ENCODE results near the gene SND1.

The SND1 gene

DNA sequence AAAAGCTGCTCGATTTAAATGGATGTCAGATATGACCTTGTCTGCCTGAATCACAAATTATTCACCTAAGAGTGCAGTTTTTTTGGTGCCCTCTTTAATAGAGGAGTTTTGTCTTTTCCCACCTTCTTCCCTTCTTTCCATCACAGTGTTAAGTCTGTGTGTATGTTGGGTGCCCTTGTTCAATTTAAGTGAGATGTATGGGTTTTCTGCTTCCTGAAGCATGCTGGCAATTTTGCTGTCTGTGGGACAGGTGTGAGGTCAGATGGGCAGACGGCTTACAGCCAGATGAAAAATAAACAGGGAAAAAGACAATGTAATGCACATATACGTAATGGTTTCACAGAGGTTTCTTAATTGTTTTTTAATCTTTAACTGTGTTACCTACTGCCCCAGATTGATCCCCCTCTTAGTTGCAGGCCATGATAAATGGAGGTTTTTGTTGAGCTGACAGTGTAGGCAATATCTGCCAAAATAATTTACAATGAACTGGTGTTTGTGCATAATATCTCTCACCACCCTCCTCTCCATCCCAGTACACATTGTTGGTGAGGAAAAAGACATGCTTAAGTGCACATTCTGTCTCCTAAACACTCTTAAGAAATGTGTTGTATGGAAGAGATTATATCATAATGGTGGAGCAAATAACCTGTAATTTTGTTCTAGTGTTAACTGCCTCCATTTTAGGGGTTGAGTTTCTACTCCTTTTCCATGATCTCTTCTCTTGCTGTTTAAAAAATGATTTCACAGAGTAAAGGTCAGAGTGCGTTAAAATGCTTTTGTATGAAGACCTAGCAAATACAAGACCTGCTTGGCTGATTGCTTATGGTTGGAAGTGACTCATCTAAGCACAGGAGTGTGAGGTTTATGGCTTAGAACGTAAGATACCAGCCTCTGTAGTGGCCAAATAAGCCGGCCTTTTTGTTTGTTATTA lies 255.4 kb downstream of the SND1 start:
- DNase-seq = no peak
- Histone ChIP-seq H3K4me3 (ENCODE audit: control insufficient read depth in 1 of 7, extremely low read depth in 1 of 7, insufficient read depth in 4 of 7, low read depth in 2 of 7, low read length in 6 of 7) (no peak overlapping the region), H3K27me3 (replicated peaks in 2 of 5; ENCODE audit: control insufficient read depth in 4 of 5, insufficient read depth in 5 of 5, low read length in 4 of 5) (no peaks in the 10 kb centered on the region), H3K4me1 (ENCODE audit: control extremely low read depth in 1 of 4, control insufficient read depth in 4 of 4, insufficient read depth in 4 of 4, low read length in 3 of 4) (peaks cover under 1 to 2% (median under 1%) of the 10 kb centered on the region in 4 experiments), H3K27ac (ENCODE audit: insufficient read depth in 1 of 2, low read depth in 1 of 2, low read length in 2 of 2, poor library complexity in 1 of 2, severe bottlenecking in 2 of 2) (no peak overlapping the region), H3K9me3 (ENCODE audit: control extremely low read depth in 1 of 5, control insufficient read depth in 4 of 5, insufficient read depth in 2 of 5, low read depth in 1 of 5, low read length in 4 of 5) (no peaks in the 10 kb centered on the region), H3K36me3 (ENCODE audit: control insufficient read depth in 4 of 4, insufficient read depth in 4 of 4, low read length in 3 of 4) (peaks cover 4 to 45% (median 7%) of the 10 kb centered on the region in 4 experiments)
- 96% methylated on average over 4 of the region's 6 CpGs for WGBS (ENCODE audit: insufficient coverage)
- POLR2A ChIA-PET = no interaction called here
- CTCF ChIA-PET = interaction anchor here (0.8 to 1.0 kb wide), 2 partner anchors 11 to 26 kb away, joined by 3 read pairs; no protein-coding TSS in a partner anchor

DNA sequence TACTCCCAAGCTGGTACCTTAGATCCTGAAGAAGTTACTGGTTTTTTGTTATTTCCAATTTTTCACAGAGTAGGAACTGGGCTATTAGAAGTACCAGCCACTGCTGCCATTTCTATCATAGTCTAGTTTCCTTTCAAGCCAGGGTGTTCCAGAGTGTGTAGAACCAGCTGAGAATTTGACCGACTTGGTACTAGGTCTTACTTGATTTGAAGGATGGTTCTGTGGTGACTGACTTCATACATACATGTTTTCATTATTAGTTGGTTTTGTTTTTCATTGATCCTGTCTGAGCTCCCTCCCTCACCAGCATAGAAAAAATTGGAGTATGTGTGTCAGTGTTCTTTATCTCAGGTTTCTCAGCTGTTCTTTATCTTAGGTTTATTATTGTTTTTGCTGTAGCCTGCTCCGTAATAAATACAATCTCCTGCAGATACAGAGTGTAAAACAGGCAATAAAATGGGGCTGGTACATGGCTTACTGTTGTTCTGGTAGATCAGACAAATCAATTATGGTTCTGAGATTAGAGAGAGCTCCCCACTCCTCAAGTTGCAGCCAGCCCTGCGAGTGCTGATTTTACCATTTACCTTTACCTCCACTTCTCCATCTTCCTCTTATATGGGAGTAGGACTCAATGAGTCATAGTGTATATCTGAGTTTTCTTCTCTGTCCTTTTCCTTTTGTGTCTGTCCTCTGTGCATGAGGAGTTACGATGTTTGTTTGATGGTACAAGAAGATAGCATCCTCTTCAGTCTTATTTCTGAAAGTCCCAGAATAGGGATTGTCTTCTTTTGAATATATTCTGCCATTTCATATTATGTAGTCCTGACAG lies 256.6 kb downstream of the SND1 start:
- DNase-seq = no peak
- ChIA-PET POLR2A (no interaction called here), CTCF (interaction anchor here (0.9 to 1.4 kb wide), 3 partner anchors 9 to 12 kb away, joined by 3 to 5 read pairs (median 3); no protein-coding TSS in a partner anchor)

DNA sequence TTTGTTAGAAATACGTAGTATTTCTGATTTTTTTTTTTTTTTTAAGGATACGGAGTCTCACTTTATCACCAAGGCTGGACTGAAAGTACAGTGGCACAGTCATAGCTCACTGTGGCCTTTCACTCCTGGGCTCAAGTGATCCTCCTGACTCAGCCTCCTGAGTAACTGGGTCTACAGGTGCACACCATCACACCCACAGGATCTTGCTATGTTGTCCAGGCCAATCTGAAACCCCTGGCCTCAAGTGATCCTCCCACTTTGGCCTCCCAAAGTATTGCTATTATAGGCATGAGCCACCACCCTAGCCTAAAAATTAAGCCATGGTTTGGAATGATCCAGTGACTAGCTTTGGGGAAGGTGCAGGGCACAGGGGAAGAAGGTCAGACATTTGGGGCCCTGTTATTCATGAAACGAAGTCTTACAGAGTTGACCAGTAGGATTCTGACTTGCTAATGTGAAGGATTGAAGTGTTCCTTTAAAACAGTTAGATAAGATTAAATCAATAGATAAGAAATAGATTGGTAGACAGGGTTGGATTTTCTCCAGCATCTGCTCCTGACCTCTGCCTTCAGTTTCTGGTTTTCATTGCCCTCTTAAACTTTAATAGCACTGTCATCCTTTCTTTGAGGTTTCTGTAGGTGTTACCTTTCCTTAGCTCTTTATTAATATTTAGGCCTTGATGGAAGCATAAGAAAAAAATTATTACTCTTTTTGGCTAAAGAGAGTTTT lies 257.6 kb downstream of the SND1 start:
- no peak for DNase-seq
- H3K27me3 ChIP-seq (replicated peaks in 2 of 5; ENCODE audit: control insufficient read depth in 4 of 5, insufficient read depth in 5 of 5, low read length in 4 of 5) = no peaks in the 10 kb centered on the region
- POLR2A ChIA-PET = no interaction called here

More for the DNA sequence above, 256.6 kb downstream of the SND1 start:
- peaks cover 0 to 4% (median 0%) of the 10 kb centered on the region in 4 experiments for H3K4me1 ChIP-seq (ENCODE audit: control extremely low read depth in 1 of 4, control insufficient read depth in 4 of 4, insufficient read depth in 4 of 4, low read length in 3 of 4)
- no CpG with 5 or more reads among the region's 4 CpGs for WGBS (ENCODE audit: insufficient coverage)
- H3K27me3 ChIP-seq (replicated peaks in 2 of 5; ENCODE audit: control insufficient read depth in 4 of 5, insufficient read depth in 5 of 5, low read length in 4 of 5) = no peaks in the 10 kb centered on the region
- H3K9me3 ChIP-seq (ENCODE audit: control extremely low read depth in 1 of 5, control insufficient read depth in 4 of 5, insufficient read depth in 2 of 5, low read depth in 1 of 5, low read length in 4 of 5) = no peaks in the 10 kb centered on the region
- no peak overlapping the region for H3K4me3 ChIP-seq (ENCODE audit: control insufficient read depth in 1 of 7, extremely low read depth in 1 of 7, insufficient read depth in 4 of 7, low read depth in 2 of 7, low read length in 6 of 7)
- H3K27ac ChIP-seq (ENCODE audit: insufficient read depth in 1 of 2, low read depth in 1 of 2, low read length in 2 of 2, poor library complexity in 1 of 2, severe bottlenecking in 2 of 2) = no peak overlapping the region
- H3K36me3 ChIP-seq (ENCODE audit: control insufficient read depth in 4 of 4, insufficient read depth in 4 of 4, low read length in 3 of 4) = peaks cover 4 to 42% (median 7%) of the 10 kb centered on the region in 4 experiments

DNA sequence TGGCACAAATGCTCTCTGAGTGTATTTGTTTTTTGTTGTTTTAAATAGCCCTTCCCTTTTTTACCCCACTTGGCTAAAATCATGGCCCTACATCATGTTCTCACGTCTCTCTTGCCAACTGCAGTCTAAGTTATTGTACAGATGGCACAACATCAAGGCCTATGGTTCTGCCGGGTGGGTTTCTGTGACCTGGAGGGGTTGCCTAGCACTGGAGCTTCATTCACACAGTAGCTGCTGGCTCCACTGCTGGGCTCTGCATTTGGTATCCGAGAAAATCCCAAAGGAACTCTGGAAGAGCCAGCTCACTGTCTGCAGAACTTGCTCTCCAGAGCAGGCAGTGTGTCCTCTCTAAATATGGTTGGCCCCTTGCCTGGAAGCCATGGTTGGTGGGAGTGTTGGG lies 258.7 kb downstream of the SND1 start:
- ChIA-PET POLR2A (no interaction called here), CTCF (interaction anchor here (1.1 kb wide), 1 partner anchor 203 kb away, joined by 3 read pairs; no protein-coding TSS in a partner anchor)
- Histone ChIP-seq H3K4me1 (ENCODE audit: control extremely low read depth in 1 of 4, control insufficient read depth in 4 of 4, insufficient read depth in 4 of 4, low read length in 3 of 4) (peaks cover 0 to 4% (median 0%) of the 10 kb centered on the region in 4 experiments), H3K27ac (ENCODE audit: insufficient read depth in 1 of 2, low read depth in 1 of 2, low read length in 2 of 2, poor library complexity in 1 of 2, severe bottlenecking in 2 of 2) (no peak overlapping the region), H3K36me3 (ENCODE audit: control insufficient read depth in 4 of 4, insufficient read depth in 4 of 4, low read length in 3 of 4) (peaks cover 3 to 36% (median 5%) of the 10 kb centered on the region in 4 experiments), H3K4me3 (ENCODE audit: control insufficient read depth in 1 of 7, extremely low read depth in 1 of 7, insufficient read depth in 4 of 7, low read depth in 2 of 7, low read length in 6 of 7) (no peak overlapping the region), H3K27me3 (replicated peaks in 2 of 5; ENCODE audit: control insufficient read depth in 4 of 5, insufficient read depth in 5 of 5, low read length in 4 of 5) (no peaks in the 10 kb centered on the region), H3K9me3 (ENCODE audit: control extremely low read depth in 1 of 5, control insufficient read depth in 4 of 5, insufficient read depth in 2 of 5, low read depth in 1 of 5, low read length in 4 of 5) (no peaks in the 10 kb centered on the region)
- 93% methylated on average over 2 of the region's 3 CpGs for WGBS (ENCODE audit: insufficient coverage)
- no peak for DNase-seq

More for the DNA sequence above, 257.6 kb downstream of the SND1 start:
- Histone ChIP-seq H3K27ac (ENCODE audit: insufficient read depth in 1 of 2, low read depth in 1 of 2, low read length in 2 of 2, poor library complexity in 1 of 2, severe bottlenecking in 2 of 2) (no peak overlapping the region), H3K4me3 (ENCODE audit: control insufficient read depth in 1 of 7, extremely low read depth in 1 of 7, insufficient read depth in 4 of 7, low read depth in 2 of 7, low read length in 6 of 7) (no peak overlapping the region), H3K4me1 (ENCODE audit: control extremely low read depth in 1 of 4, control insufficient read depth in 4 of 4, insufficient read depth in 4 of 4, low read length in 3 of 4) (peaks cover 0 to 4% (median 0%) of the 10 kb centered on the region in 4 experiments), H3K9me3 (ENCODE audit: control extremely low read depth in 1 of 5, control insufficient read depth in 4 of 5, insufficient read depth in 2 of 5, low read depth in 1 of 5, low read length in 4 of 5) (no peaks in the 10 kb centered on the region), H3K36me3 (ENCODE audit: control insufficient read depth in 4 of 4, insufficient read depth in 4 of 4, low read length in 3 of 4) (peaks cover 4 to 41% (median 7%) of the 10 kb centered on the region in 4 experiments)
- WGBS (ENCODE audit: insufficient coverage) = 92% methylated on average over 2 of the region's 3 CpGs
- CTCF ChIA-PET = interaction anchor here (0.9 to 1.4 kb wide), 3 partner anchors 10 to 202 kb away, joined by 3 to 5 read pairs (median 3); no protein-coding TSS in a partner anchor

DNA sequence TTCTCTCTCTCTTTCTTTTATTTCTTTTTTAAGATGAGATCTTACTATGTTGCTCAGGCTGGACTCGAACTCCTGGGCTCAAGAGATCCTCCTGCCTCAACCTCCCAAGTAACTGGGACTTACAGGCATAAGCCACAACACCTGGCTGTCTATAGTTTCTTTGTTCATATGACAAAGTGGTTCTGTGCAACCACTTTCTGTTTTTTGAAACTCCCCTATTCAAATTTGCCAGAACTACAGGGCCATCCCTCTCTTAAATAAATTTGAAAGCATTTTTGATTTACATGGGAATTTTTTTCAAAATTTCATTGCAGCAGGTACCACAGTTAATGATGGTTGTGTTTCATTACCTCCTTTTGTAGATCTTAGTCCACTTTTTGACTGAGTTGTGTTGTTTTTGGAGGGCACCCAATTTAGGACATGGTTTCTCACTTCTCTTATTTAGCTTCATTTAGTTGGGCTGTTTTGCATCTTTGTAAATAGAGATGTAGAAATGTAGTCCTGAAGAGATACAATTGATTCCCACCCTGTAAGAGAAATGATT lies 260.0 kb downstream of the SND1 start:
- CTCF ChIA-PET = no interaction called here
- Histone ChIP-seq H3K36me3 (ENCODE audit: control insufficient read depth in 4 of 4, insufficient read depth in 4 of 4, low read length in 3 of 4) (peaks cover 0 to 22% (median 3%) of the 10 kb centered on the region in 4 experiments), H3K4me1 (ENCODE audit: control extremely low read depth in 1 of 4, control insufficient read depth in 4 of 4, insufficient read depth in 4 of 4, low read length in 3 of 4) (peaks cover 0 to 4% (median 0%) of the 10 kb centered on the region in 4 experiments), H3K9me3 (ENCODE audit: control extremely low read depth in 1 of 5, control insufficient read depth in 4 of 5, insufficient read depth in 2 of 5, low read depth in 1 of 5, low read length in 4 of 5) (no peaks in the 10 kb centered on the region), H3K27me3 (replicated peaks in 2 of 5; ENCODE audit: control insufficient read depth in 4 of 5, insufficient read depth in 5 of 5, low read length in 4 of 5) (no peaks in the 10 kb centered on the region), H3K27ac (ENCODE audit: insufficient read depth in 1 of 2, low read depth in 1 of 2, low read length in 2 of 2, poor library complexity in 1 of 2, severe bottlenecking in 2 of 2) (no peak overlapping the region), H3K4me3 (ENCODE audit: control insufficient read depth in 1 of 7, extremely low read depth in 1 of 7, insufficient read depth in 4 of 7, low read depth in 2 of 7, low read length in 6 of 7) (no peak overlapping the region)
- POLR2A ChIA-PET = no interaction called here
- no peak for DNase-seq
- WGBS (ENCODE audit: insufficient coverage) = no CpG with 5 or more reads among the region's 1 CpG

DNA sequence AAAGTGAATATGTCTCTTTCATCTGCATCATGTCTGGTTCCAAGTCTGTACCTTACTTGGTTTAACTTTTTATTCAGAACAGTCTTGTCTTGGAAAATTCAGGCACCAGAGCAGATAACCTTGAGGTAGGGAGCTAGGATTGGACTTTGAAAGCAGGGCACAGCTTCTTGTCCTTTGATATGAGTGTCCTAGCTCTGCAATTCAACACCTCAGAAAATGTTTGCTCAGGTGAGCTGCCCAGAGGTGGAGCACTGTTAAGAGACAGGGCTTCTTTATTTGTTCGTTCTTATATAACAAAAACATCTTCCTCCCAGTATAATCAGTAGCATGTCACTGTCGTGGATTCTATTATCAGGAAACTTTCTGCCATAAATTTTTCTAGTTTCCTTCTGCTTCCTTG lies 260.9 kb downstream of the SND1 start:
- DNase-seq = no peak
- WGBS (ENCODE audit: insufficient coverage) = 10% methylated on average over 2 of the region's 2 CpGs
- ChIA-PET CTCF (no interaction called here), POLR2A (no interaction called here)
- peaks cover 0 to 22% (median 3%) of the 10 kb centered on the region in 4 experiments for H3K36me3 ChIP-seq (ENCODE audit: control insufficient read depth in 4 of 4, insufficient read depth in 4 of 4, low read length in 3 of 4)
- no peak overlapping the region for H3K4me3 ChIP-seq (ENCODE audit: control insufficient read depth in 1 of 7, extremely low read depth in 1 of 7, insufficient read depth in 4 of 7, low read depth in 2 of 7, low read length in 6 of 7)
- no peaks in the 10 kb centered on the region for H3K9me3 ChIP-seq (ENCODE audit: control extremely low read depth in 1 of 5, control insufficient read depth in 4 of 5, insufficient read depth in 2 of 5, low read depth in 1 of 5, low read length in 4 of 5)
- no peak overlapping the region for H3K27ac ChIP-seq (ENCODE audit: insufficient read depth in 1 of 2, low read depth in 1 of 2, low read length in 2 of 2, poor library complexity in 1 of 2, severe bottlenecking in 2 of 2)
- H3K27me3 ChIP-seq (replicated peaks in 2 of 5; ENCODE audit: control insufficient read depth in 4 of 5, insufficient read depth in 5 of 5, low read length in 4 of 5) = no peaks in the 10 kb centered on the region
- peaks cover 0 to 4% (median 0%) of the 10 kb centered on the region in 4 experiments for H3K4me1 ChIP-seq (ENCODE audit: control extremely low read depth in 1 of 4, control insufficient read depth in 4 of 4, insufficient read depth in 4 of 4, low read length in 3 of 4)

Measured in common myeloid progenitor, CD34-positive (primary cell).